Gastrocnemius medialis (tissue), 4 donors: ENCODE measurements around the gene NUP62CL.
"Not testable (repeated sequence)": the region's sequence is repeated elsewhere in the genome, so short reads cannot be mapped to it uniquely, and the experiment has no call there.

Experiments used
- CTCF ChIP-seq, 5 experiments: fragments of 450-650 bp in 3 of 5; fragments of 200-600 bp in 2 of 5; sonication (generic) in 2 of 5; IDR thresholded peaks in 4 of 5; conservative IDR thresholded peaks in 1 of 5; 1 replicate in 4 of 5; 2 replicates in 1 of 5; pipeline ENCODE4 v1.5.1; 2016 to 2019; ENCODE audit warnings: antibody characterized with exemption in 5 of 5, mild to moderate bottlenecking in 3 of 5, moderate library complexity in 3 of 5
- POLR2A ChIP-seq, 2 donors: fragments of 450-650 bp; IDR thresholded peaks; one replicate each; pipeline ENCODE4 v1.6.1; 2017; ENCODE audit warnings: antibody characterized with exemption in 2 of 2, mild to moderate bottlenecking in 2 of 2, moderate library complexity in 2 of 2

DNA sequence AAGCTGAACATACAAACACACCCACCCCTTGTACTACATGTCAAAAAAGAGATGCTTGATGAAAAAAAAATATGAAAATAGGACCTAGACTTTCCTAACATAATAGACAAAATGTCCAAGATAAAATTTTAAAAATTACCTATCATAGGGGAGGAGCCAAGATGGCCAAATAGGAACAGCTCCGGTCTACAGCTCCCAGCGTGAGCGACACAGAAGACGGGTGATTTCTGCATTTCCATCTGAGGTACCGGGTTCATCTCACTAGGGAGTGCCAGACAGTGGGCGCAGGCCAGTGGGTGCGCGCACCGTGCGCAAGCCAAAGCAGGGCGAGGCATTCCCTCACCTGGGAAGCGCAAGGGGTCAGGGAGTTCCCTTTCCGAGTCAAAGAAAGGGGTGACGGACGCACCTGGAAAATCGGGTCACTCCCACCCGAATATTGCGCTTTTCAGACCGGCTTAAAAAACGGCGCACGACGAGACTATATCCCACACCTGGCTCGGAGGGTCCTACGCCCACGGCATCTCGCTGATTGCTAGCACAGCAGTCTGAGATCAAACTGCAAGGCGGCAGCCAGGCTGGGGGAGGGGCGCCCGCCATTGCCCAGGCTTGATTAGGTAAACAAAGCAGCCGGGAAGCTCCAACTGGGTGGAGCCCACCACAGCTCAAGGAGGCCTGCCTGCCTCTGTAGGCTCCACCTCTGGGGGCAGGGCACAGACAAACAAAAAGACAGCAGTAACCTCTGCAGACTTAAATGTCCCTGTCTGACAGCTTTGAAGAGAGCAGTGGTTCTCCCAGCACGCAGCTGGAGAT is 50.4 kb downstream of the NUP62CL start:
- not testable (repeated sequence) for TF ChIP-seq CTCF (IDR thresholded peaks at IDR 0.05 in 4 of 5, conservative IDR thresholded peaks at IDR 0.05 in 1 of 5); POLR2A (IDR thresholded peaks at IDR 0.05)
